Measurements from ENCODE around the gene EYA2. TPM values are rescaled to one million over a fixed set of nuclear protein-coding genes. Genes with fewer than 3 reads are reported as not detected.

Gene EYA2
- total and polyA plus RNA-seq, 7 donors, result 1.2 to 11.8 (median 3.3) TPM

DNA sequence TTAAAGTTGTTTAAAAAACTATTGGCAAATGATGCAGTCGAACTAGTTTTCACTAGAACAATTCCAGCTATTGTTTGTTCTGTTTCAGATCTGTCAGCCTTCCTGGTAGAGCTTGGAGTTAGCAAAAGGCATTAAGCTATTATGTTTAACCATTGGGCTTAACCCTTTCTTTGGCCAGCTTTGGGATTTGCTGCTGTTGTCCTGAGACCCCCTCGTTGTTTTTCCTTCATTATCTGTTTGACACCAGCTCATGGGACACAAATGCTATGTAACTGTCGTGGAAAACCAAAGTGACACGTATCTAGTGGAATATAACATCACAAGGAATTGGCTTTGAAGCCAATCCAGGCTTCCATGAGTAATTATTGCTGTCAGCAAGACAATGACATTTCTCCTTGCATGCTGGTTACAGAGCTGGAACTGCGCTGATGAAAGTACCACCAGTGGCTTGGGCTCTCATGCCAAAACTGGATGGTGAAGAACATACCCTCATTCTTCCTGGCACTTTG is 96.0 kb downstream of the EYA2 start:
- no peak for TF ChIP-seq EP300 (IDR thresholded peaks at IDR 0.05)
- no peak for TF ChIP-seq POLR2A (IDR thresholded peaks at IDR 0.05)
- TF ChIP-seq, protein P1, sequence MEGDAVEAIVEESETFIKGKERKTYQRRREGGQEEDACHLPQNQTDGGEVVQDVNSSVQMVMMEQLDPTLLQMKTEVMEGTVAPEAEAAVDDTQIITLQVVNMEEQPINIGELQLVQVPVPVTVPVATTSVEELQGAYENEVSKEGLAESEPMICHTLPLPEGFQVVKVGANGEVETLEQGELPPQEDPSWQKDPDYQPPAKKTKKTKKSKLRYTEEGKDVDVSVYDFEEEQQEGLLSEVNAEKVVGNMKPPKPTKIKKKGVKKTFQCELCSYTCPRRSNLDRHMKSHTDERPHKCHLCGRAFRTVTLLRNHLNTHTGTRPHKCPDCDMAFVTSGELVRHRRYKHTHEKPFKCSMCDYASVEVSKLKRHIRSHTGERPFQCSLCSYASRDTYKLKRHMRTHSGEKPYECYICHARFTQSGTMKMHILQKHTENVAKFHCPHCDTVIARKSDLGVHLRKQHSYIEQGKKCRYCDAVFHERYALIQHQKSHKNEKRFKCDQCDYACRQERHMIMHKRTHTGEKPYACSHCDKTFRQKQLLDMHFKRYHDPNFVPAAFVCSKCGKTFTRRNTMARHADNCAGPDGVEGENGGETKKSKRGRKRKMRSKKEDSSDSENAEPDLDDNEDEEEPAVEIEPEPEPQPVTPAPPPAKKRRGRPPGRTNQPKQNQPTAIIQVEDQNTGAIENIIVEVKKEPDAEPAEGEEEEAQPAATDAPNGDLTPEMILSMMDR (IDR thresholded peaks at IDR 0.05), result no peak
- TF ChIP-seq POLR2AphosphoS5 (IDR thresholded peaks at IDR 0.05), result no peak
- H3K27me3 ChIP-seq, result peaks cover 0 to 7% (median 0%) of the 10 kb centered on the region in 3 donors
- intact Hi-C loops (cut with DNase I), result no loop called here
- peak overlapping the region in 1 of 4 donors; percentile 30 for H3K27ac ChIP-seq
- H3K9me3 ChIP-seq, result no peaks in the 10 kb centered on the region
- H3K36me3 ChIP-seq, result no peaks in the 10 kb centered on the region
- peaks cover 0 to 8% (median 0%) of the 10 kb centered on the region in 4 donors for H3K4me1 ChIP-seq
- no peak overlapping the region for H3K4me3 ChIP-seq
- WGBS, 2 donors, result 14 to 54% methylated on average over 5 of the region's 5 CpGs
- no peak for DNase-seq

- no peak overlapping the region for H3K4me3 ChIP-seq
- H3K27me3 ChIP-seq, result peaks cover 0 to 10% (median 0%) of the 10 kb centered on the region in 3 donors
- no peak for DNase-seq
- intact Hi-C loops (cut with DNase I), result no loop called here
- TF ChIP-seq POLR2AphosphoS5 (IDR thresholded peaks at IDR 0.05) (no peak), EP300 (IDR thresholded peaks at IDR 0.05) (no peak), POLR2A (IDR thresholded peaks at IDR 0.05) (no peak)
- TF ChIP-seq, protein P1 (IDR thresholded peaks at IDR 0.05), result no peak
- H3K4me1 ChIP-seq, result peaks cover 0 to 8% (median 0%) of the 10 kb centered on the region in 4 donors
- no peaks in the 10 kb centered on the region for H3K36me3 ChIP-seq
- WGBS, 2 donors, result 87 to 93% methylated on average over 3 of the region's 3 CpGs
- H3K9me3 ChIP-seq, result no peaks in the 10 kb centered on the region
- no peak overlapping the region for H3K27ac ChIP-seq
Observed at GRCh38 chr20:46991168-46991567, 96.5 kb downstream of the EYA2 start.

GRCh38 chr20:46991880-46992639 is 97.4 kb downstream of the EYA2 start:
- TF ChIP-seq POLR2AphosphoS5 (IDR thresholded peaks at IDR 0.05) (no peak), EP300 (IDR thresholded peaks at IDR 0.05) (no peak), POLR2A (IDR thresholded peaks at IDR 0.05) (no peak)
- TF ChIP-seq, protein P1 (IDR thresholded peaks at IDR 0.05), result no peak
- 80% methylated on average over 12 of the region's 12 CpGs for WGBS, 2 donors
- H3K27ac ChIP-seq, result no peak overlapping the region

DNA sequence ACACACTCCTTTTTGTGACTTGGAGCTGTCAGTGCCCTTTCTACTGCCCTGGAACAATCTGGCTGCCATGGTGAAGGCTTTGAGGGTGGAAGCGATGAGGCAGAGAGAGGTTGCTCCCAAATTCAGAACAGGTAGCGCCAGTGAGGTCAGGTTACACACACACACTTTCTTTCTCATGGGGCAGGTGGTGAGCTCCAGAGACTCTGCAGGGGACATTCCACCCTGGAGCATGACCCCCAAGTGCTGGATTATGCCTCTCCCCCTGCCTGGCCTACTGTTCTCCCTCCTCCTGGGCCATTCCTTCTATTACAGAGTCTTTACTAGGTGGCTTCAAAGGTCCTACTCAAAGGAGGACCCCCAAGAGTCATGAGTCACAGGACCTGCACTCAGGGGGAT is 98.0 kb downstream of the EYA2 start:
- DNase-seq, result no peak
- Histone ChIP-seq H3K27me3 (peaks cover 0 to 10% (median 0%) of the 10 kb centered on the region in 3 donors), H3K9me3 (no peaks in the 10 kb centered on the region), H3K4me3 (no peak overlapping the region), H3K4me1 (peaks cover 0 to 8% (median 0%) of the 10 kb centered on the region in 4 donors), H3K27ac (no peak overlapping the region), H3K36me3 (no peaks in the 10 kb centered on the region)
- TF ChIP-seq EP300 (IDR thresholded peaks at IDR 0.05) (no peak), POLR2A (IDR thresholded peaks at IDR 0.05) (no peak), POLR2AphosphoS5 (IDR thresholded peaks at IDR 0.05) (no peak)
- TF ChIP-seq, protein P1 (IDR thresholded peaks at IDR 0.05), result no peak
- 94 to 96% methylated on average over 2 of the region's 2 CpGs for WGBS, 2 donors
- intact Hi-C loops (cut with DNase I), result no loop called here

More at GRCh38 chr20:46991880-46992639, 97.4 kb downstream of the EYA2 start:
- H3K27me3 ChIP-seq, result peaks cover 0 to 10% (median 0%) of the 10 kb centered on the region in 3 donors
- H3K9me3 ChIP-seq, result no peaks in the 10 kb centered on the region
- DNase-seq, result no peak
- intact Hi-C loops (cut with DNase I), result no loop called here
- no peaks in the 10 kb centered on the region for H3K36me3 ChIP-seq
- no peak overlapping the region for H3K4me3 ChIP-seq
- H3K4me1 ChIP-seq, result peaks cover 0 to 8% (median 0%) of the 10 kb centered on the region in 4 donors

All from sigmoid colon (tissue), 7 donors.